ENCODE data around the gene ULK4.

ULK4 gene

GRCh38 chr3:41598402-41599126 is 363.3 kb downstream of the ULK4 start:
- no peaks in the 10 kb centered on the region for H3K27me3 ChIP-seq (ENCODE audit: insufficient read depth, low read length, poor library complexity)
- no peak for ATAC-seq (ENCODE audit: insufficient read depth, low read depth)
- TF ChIP-seq EZH2 (IDR thresholded peaks at IDR 0.05; ENCODE audit: borderline replicate concordance, low read depth, low read length, severe bottlenecking) (no peak), CTCF (IDR thresholded peaks at IDR 0.05; ENCODE audit: borderline replicate concordance, extremely low read depth, low read length, poor library complexity, severe bottlenecking) (no peak)

GRCh38 chr3:41593774-41594173 is 368.1 kb downstream of the ULK4 start:
- Histone ChIP-seq H3K27me3 (ENCODE audit: insufficient read depth, low read length, poor library complexity) (no peaks in the 10 kb centered on the region), H3K4me3 (ENCODE audit: low read depth in 1 of 2, low read length in 2 of 2) (no peak overlapping the region), H3K9ac (ENCODE audit: low read depth, low read length) (no peak overlapping the region), H3K9me3 (ENCODE audit: insufficient read depth, low read length, severe bottlenecking) (no peaks in the 10 kb centered on the region), H4K20me1 (ENCODE audit: insufficient read depth, low read length) (no peaks in the 10 kb centered on the region), H3K36me3 (ENCODE audit: insufficient read depth, low read length) (no peaks in the 10 kb centered on the region), H3K27ac (ENCODE audit: low read length) (no peak overlapping the region), H3K4me2 (ENCODE audit: insufficient read depth, low read length) (no peak overlapping the region), H2AFZ (ENCODE audit: low read depth, low read length) (no peak overlapping the region), H3K79me2 (ENCODE audit: insufficient read depth, low read length) (no peaks in the 10 kb centered on the region), H3K4me1 (ENCODE audit: insufficient read depth, low read length) (no peaks in the 10 kb centered on the region)
- ATAC-seq (ENCODE audit: insufficient read depth, low read depth) = no peak
- no peak for DNase-seq
- TF ChIP-seq EZH2 (IDR thresholded peaks at IDR 0.05; ENCODE audit: borderline replicate concordance, low read depth, low read length, severe bottlenecking) = no peak
- TF ChIP-seq CTCF (IDR thresholded peaks at IDR 0.05; ENCODE audit: borderline replicate concordance, extremely low read depth, low read length, poor library complexity, severe bottlenecking) = no peak

More at GRCh38 chr3:41598402-41599126, 363.3 kb downstream of the ULK4 start:
- no peak overlapping the region for H3K27ac ChIP-seq (ENCODE audit: low read length)
- H3K36me3 ChIP-seq (ENCODE audit: insufficient read depth, low read length) = no peaks in the 10 kb centered on the region
- no peaks in the 10 kb centered on the region for H3K79me2 ChIP-seq (ENCODE audit: insufficient read depth, low read length)
- no peaks in the 10 kb centered on the region for H4K20me1 ChIP-seq (ENCODE audit: insufficient read depth, low read length)
- H3K4me2 ChIP-seq (ENCODE audit: insufficient read depth, low read length) = no peak overlapping the region
- H3K9ac ChIP-seq (ENCODE audit: low read depth, low read length) = no peak overlapping the region
- H3K4me1 ChIP-seq (ENCODE audit: insufficient read depth, low read length) = no peaks in the 10 kb centered on the region
- H2AFZ ChIP-seq (ENCODE audit: low read depth, low read length) = no peak overlapping the region
- no peak overlapping the region for H3K4me3 ChIP-seq (ENCODE audit: low read depth in 1 of 2, low read length in 2 of 2)
- DNase-seq = no peak
- H3K9me3 ChIP-seq (ENCODE audit: insufficient read depth, low read length, severe bottlenecking) = no peaks in the 10 kb centered on the region

DNA sequence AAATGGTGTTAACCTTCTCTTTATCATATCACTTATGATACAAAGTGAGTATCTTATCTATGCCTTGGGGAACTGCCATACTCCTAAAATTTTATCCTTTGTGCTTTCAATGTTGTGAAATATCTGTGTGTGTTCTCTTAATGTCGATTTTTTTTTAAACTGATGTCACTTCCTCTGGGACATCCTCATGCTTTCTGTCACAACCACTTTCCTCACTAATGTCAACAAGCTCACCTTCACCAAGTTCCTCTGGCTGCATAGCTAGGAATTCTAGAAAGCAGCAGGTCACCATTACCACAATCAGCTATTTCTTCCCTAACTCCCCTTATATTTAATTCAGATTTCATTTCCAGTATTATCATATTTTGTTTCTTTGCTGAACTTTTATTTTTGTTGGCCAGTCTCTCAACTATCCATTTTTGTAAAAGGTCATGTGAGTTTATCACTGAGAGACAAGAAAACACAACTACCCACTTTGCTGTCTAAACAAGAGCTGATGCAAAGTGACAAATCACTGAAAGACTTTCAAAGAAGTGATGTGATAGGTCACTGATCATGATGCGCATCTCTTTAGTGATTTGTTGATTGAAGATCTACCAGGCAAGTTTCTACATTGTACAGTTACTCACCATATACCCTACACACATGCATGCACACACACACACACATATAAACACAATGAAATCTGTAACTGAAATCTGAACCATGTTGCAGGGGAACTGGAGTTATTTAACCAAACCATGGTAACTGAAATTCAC is 369.0 kb downstream of the ULK4 start:
- no peak overlapping the region for H3K4me2 ChIP-seq (ENCODE audit: insufficient read depth, low read length)
- H2AFZ ChIP-seq (ENCODE audit: low read depth, low read length) = no peak overlapping the region
- no peaks in the 10 kb centered on the region for H3K79me2 ChIP-seq (ENCODE audit: insufficient read depth, low read length)
- H3K36me3 ChIP-seq (ENCODE audit: insufficient read depth, low read length) = no peaks in the 10 kb centered on the region
- no peak overlapping the region for H3K27ac ChIP-seq (ENCODE audit: low read length)
- no peaks in the 10 kb centered on the region for H3K4me1 ChIP-seq (ENCODE audit: insufficient read depth, low read length)
- no peaks in the 10 kb centered on the region for H4K20me1 ChIP-seq (ENCODE audit: insufficient read depth, low read length)
- H3K9ac ChIP-seq (ENCODE audit: low read depth, low read length) = no peak overlapping the region
- no peaks in the 10 kb centered on the region for H3K9me3 ChIP-seq (ENCODE audit: insufficient read depth, low read length, severe bottlenecking)
- no peak for ATAC-seq (ENCODE audit: insufficient read depth, low read depth)
- no peak for DNase-seq
- no peak overlapping the region for H3K4me3 ChIP-seq (ENCODE audit: low read depth in 1 of 2, low read length in 2 of 2)
- no peak for TF ChIP-seq CTCF (IDR thresholded peaks at IDR 0.05; ENCODE audit: borderline replicate concordance, extremely low read depth, low read length, poor library complexity, severe bottlenecking)
- TF ChIP-seq EZH2 (IDR thresholded peaks at IDR 0.05; ENCODE audit: borderline replicate concordance, low read depth, low read length, severe bottlenecking) = no peak
- H3K27me3 ChIP-seq (ENCODE audit: insufficient read depth, low read length, poor library complexity) = no peaks in the 10 kb centered on the region

All from DND-41 (cell line).